DND-41 (cell line): ENCODE data around the gene RGS3.

ENCODE experiments used
- ATAC-seq: fragments of 200-7000 bp; cut with Tn5 transposase; 3 replicates; pipeline ENCODE4 v1.9.1; 2021; ENCODE audit warnings: low read depth; ENCODE audit not compliant: insufficient read depth
- DNase-seq: peaks from one replicate; pipeline ENCODE4 v3.0.0-alpha.2; 2020
- H2AFZ ChIP-seq: 2 replicates; pipeline ENCODE4 v1.6.0; 2012; ENCODE audit warnings: low read depth, low read length
- H3K27ac ChIP-seq: 2 replicates; pipeline ENCODE4 v1.5.1; 2012; ENCODE audit warnings: low read length, inconsistent platforms
- H3K27me3 ChIP-seq: fragments of 200-600 bp; sonication (generic); 2 replicates; pipeline ENCODE4 v1.6.0; 2012; ENCODE audit warnings: low read length, mild to moderate bottlenecking, inconsistent platforms; ENCODE audit not compliant: insufficient read depth, poor library complexity
- H3K36me3 ChIP-seq: 2 replicates; pipeline ENCODE4 v1.5.1; 2012; ENCODE audit warnings: low read length, inconsistent platforms; ENCODE audit not compliant: insufficient read depth
- H3K4me1 ChIP-seq: 2 replicates; pipeline ENCODE4 v1.5.1; 2012; ENCODE audit warnings: mild to moderate bottlenecking, low read length; ENCODE audit not compliant: insufficient read depth
- H3K4me2 ChIP-seq: 2 replicates; pipeline ENCODE4 v1.6.0; 2012; ENCODE audit warnings: mild to moderate bottlenecking, moderate library complexity, low read length, inconsistent platforms; ENCODE audit not compliant: insufficient read depth
- H3K4me3 ChIP-seq, 2 experiments: fragments of 200-600 bp in 1 of 2; shearing (Covaris generic) in 1 of 2; 2 replicates each; pipeline ENCODE4 v1.5.1; 2012 to 2016; ENCODE audit warnings: inconsistent platforms in 2 of 2, low read length in 2 of 2, mild to moderate bottlenecking in 2 of 2, low read depth in 1 of 2, moderate library complexity in 1 of 2
- H3K79me2 ChIP-seq: 2 replicates; pipeline ENCODE4 v1.6.0; 2012; ENCODE audit warnings: low read length, inconsistent platforms; ENCODE audit not compliant: insufficient read depth
- H3K9ac ChIP-seq: 2 replicates; pipeline ENCODE4 v1.6.0; 2012; ENCODE audit warnings: low read depth, mild to moderate bottlenecking, inconsistent platforms, low read length, moderate library complexity
- H3K9me3 ChIP-seq: 2 replicates; pipeline ENCODE4 v1.5.1; 2012; ENCODE audit warnings: low read length, moderate library complexity, mild to moderate bottlenecking, inconsistent platforms; ENCODE audit not compliant: insufficient read depth, severe bottlenecking
- H4K20me1 ChIP-seq: 2 replicates; pipeline ENCODE4 v1.6.0; 2012; ENCODE audit warnings: low read length; ENCODE audit not compliant: insufficient read depth
- CTCF ChIP-seq: IDR thresholded peaks from 2 replicates; pipeline ENCODE4 v1.5.1; 2012; ENCODE audit warnings: borderline replicate concordance, low read length, moderate library complexity, mild to moderate bottlenecking; ENCODE audit not compliant: poor library complexity, severe bottlenecking; ENCODE audit errors: extremely low read depth
- EZH2 ChIP-seq: IDR thresholded peaks from 3 replicates; pipeline ENCODE4 v1.6.1; 2012; ENCODE audit warnings: borderline replicate concordance, low read depth, mild to moderate bottlenecking, moderate library complexity, low read length, inconsistent platforms; ENCODE audit not compliant: severe bottlenecking

RGS3 gene

GRCh38 chr9:113531919-113532808 lies 68.6 kb downstream of the RGS3 start:
- Histone ChIP-seq H2AFZ (no peak overlapping the region), H3K9me3 (no peaks in the 10 kb centered on the region), H3K4me2 (no peak overlapping the region), H4K20me1 (no peaks in the 10 kb centered on the region), H3K4me1 (no peaks in the 10 kb centered on the region), H3K9ac (no peak overlapping the region), H3K4me3 (no peak overlapping the region), H3K79me2 (no peaks in the 10 kb centered on the region), H3K27me3 (no peaks in the 10 kb centered on the region), H3K27ac (no peak overlapping the region), H3K36me3 (no peaks in the 10 kb centered on the region; the same call in 1 of the 2 replicates)
- DNase-seq (no peak), ATAC-seq (no peak)
- TF ChIP-seq CTCF (no peak), EZH2 (no peak)

- H3K36me3 ChIP-seq: no peaks in the 10 kb centered on the region; the same call in 1 of the 2 replicates
- no peaks in the 10 kb centered on the region for H3K79me2 ChIP-seq
- DNase-seq (no peak), ATAC-seq (no peak)
- H3K9ac ChIP-seq: no peak overlapping the region
- no peak overlapping the region for H3K4me2 ChIP-seq
- H3K27me3 ChIP-seq: no peaks in the 10 kb centered on the region
- no peak overlapping the region for H2AFZ ChIP-seq
- H3K4me1 ChIP-seq: no peaks in the 10 kb centered on the region
- no peaks in the 10 kb centered on the region for H4K20me1 ChIP-seq
- no peak overlapping the region for H3K4me3 ChIP-seq
- TF ChIP-seq CTCF: no peak
- TF ChIP-seq EZH2: no peak
- no peak overlapping the region for H3K27ac ChIP-seq
- no peaks in the 10 kb centered on the region for H3K9me3 ChIP-seq
Measured at GRCh38 chr9:113532809-113533190, 69.3 kb downstream of the RGS3 start.

- H3K27ac ChIP-seq: no peak overlapping the region
- H3K4me3 ChIP-seq: no peak overlapping the region
- DNase-seq (no peak), ATAC-seq (no peak)
- H3K9ac ChIP-seq: no peak overlapping the region
- H3K36me3 ChIP-seq: no peaks in the 10 kb centered on the region; the same call in 1 of the 2 replicates
- no peak for TF ChIP-seq EZH2
- TF ChIP-seq CTCF: no peak
- no peak overlapping the region for H3K4me2 ChIP-seq
- no peaks in the 10 kb centered on the region for H3K79me2 ChIP-seq
- no peak overlapping the region for H2AFZ ChIP-seq
- no peaks in the 10 kb centered on the region for H3K27me3 ChIP-seq
- no peaks in the 10 kb centered on the region for H3K9me3 ChIP-seq
- H3K4me1 ChIP-seq: no peaks in the 10 kb centered on the region
- H4K20me1 ChIP-seq: no peaks in the 10 kb centered on the region
Measured at GRCh38 chr9:113533335-113534225, 70.1 kb downstream of the RGS3 start.
